MM.1S (cell line): ENCODE data around the gene FCSK.

Experiments used
- EZH2phosphoT487 ChIP-seq: fragments of 300-600 bp; sonication (generic); IDR thresholded peaks from 2 replicates; pipeline ENCODE4 v1.6.1; 2018; ENCODE audit warnings: antibody characterized with exemption, low read length
- TF ChIP-seq, protein P1 (sequence below): fragments of 300-600 bp; sonication (generic); IDR thresholded peaks from 2 replicates; pipeline ENCODE4 v1.5.1; 2016; ENCODE audit warnings: antibody characterized with exemption, low read length, mixed read lengths

DNA sequence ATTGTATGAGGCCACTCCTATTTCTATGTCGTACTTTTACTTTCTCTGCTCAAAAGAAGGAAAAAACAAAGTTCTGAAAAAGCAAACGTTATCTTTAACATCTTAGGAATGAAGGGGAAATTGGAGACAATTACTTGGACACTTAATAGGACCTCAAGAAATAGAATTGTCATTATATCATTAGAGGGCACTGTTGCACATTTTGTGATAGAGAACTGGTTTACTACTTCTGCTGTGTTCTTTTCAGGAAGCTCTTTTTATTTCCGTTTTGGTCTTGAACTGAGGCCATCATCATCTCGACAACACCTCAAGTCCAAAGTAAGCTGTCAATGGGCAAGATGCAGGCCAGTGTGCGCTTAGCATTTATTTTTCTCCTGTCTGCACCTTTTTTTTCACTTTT is 54.4 kb downstream of the FCSK start:
- TF ChIP-seq, protein P1, sequence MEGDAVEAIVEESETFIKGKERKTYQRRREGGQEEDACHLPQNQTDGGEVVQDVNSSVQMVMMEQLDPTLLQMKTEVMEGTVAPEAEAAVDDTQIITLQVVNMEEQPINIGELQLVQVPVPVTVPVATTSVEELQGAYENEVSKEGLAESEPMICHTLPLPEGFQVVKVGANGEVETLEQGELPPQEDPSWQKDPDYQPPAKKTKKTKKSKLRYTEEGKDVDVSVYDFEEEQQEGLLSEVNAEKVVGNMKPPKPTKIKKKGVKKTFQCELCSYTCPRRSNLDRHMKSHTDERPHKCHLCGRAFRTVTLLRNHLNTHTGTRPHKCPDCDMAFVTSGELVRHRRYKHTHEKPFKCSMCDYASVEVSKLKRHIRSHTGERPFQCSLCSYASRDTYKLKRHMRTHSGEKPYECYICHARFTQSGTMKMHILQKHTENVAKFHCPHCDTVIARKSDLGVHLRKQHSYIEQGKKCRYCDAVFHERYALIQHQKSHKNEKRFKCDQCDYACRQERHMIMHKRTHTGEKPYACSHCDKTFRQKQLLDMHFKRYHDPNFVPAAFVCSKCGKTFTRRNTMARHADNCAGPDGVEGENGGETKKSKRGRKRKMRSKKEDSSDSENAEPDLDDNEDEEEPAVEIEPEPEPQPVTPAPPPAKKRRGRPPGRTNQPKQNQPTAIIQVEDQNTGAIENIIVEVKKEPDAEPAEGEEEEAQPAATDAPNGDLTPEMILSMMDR = peak; percentile 33; the same call in 1 of the 2 replicates
- no peak for TF ChIP-seq EZH2phosphoT487
